ENCODE results near the gene IDUA. TPM values are rescaled to one million over a fixed set of nuclear protein-coding genes. Genes with fewer than 3 reads are reported as not detected.

The IDUA gene
- total RNA-seq, 4 donors from 2014 or later, result 6.7 to 25.8 (median 13.3) TPM

DNA sequence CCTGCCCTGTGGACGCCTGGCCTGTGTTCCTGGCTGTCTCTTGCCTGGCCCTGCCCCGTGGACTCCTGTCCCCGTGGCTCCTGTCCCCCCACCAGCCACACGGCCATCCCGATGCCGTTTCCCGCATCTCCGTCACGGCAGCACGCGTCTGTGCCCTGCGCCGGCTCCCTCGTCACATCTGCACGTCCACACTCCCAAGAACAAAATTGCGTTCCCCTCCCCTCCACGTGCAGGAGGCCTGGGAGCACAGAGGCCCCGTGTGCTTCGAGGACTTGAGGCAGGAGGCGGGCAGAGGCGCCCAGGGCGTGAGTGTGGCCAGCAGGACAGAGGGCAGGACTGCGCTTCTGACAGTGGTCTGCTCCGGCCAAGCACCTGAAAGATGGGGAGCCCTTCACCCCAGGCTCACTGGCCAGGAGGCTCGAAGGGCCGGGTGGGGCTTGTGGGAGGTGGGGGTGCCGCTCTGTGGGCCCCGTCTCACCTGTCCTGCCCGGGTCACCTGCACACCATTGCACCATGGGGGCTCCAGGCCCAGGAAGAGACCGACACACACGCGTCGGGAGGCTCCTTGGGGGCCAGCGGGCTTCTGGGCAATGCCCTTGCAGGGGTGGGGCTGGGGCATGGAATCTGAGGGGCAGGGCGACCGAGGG is 41.9 kb downstream of the IDUA start:
- TF ChIP-seq, protein P1, sequence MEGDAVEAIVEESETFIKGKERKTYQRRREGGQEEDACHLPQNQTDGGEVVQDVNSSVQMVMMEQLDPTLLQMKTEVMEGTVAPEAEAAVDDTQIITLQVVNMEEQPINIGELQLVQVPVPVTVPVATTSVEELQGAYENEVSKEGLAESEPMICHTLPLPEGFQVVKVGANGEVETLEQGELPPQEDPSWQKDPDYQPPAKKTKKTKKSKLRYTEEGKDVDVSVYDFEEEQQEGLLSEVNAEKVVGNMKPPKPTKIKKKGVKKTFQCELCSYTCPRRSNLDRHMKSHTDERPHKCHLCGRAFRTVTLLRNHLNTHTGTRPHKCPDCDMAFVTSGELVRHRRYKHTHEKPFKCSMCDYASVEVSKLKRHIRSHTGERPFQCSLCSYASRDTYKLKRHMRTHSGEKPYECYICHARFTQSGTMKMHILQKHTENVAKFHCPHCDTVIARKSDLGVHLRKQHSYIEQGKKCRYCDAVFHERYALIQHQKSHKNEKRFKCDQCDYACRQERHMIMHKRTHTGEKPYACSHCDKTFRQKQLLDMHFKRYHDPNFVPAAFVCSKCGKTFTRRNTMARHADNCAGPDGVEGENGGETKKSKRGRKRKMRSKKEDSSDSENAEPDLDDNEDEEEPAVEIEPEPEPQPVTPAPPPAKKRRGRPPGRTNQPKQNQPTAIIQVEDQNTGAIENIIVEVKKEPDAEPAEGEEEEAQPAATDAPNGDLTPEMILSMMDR (IDR thresholded peaks at IDR 0.05; ENCODE audit: low read depth), result no peak

DNA sequence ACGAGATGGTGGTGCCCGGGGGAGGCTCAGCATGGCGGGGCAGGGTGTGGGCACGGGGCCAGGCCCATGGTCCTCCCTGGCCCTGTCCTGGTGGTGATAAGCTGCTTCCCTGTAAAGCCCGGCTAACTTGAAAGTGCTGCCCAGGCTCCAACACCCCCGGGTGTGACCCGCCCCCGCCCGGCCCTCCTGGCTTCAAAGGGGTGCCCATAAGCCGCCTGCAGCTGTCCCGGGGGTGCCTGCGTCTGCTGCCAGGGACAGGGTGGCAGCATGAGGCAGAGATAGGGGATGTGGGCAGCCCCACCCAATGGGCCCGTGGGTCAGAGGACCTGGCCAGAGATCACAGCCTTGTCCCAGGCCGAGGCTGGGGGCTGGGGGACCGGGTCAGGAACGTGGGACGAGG is 42.7 kb downstream of the IDUA start:
- TF ChIP-seq, protein P1 (IDR thresholded peaks at IDR 0.05; ENCODE audit: low read depth), result no peak

DNA sequence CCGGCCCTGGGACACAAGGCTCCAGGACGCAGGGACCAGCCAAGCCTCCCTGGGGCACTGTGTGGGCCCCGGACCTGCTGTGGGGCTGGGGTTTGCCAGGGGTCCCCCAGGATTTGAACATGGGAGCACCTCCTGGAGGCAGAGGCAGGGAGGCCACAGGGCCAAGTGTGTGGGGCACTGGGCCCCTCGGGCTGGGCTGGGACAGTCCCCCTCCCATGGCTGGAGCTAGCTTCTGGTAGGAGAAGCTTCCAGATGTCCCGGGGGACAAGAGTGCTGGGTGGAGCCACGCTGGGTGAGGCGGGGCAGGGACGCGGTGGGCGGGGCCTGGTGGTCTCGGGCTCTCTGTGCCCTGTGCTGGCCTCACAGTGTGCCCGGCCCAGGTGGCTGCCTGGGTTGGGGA is 43.2 kb downstream of the IDUA start:
- TF ChIP-seq, protein P1 (IDR thresholded peaks at IDR 0.05; ENCODE audit: low read depth), result no peak

DNA sequence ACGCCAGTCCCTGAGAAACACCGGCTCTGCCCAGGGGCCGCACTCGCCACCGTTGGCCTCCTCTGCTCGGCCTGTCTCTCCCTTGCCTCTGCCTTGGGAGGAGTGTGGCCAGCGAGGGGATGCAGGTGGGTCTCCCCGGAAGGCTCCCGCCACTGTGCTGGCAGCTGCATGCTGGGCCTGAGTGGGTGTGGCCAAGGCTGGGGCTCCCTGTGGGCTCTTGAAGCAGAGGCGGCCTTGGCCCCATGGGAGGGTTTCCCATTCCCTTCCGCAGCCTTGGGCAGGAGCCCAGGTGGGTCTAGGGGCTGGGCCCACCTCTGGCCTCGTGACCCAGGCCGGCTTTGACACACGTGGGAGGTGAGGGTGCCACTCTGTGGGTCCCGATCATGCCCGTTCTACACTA is 43.7 kb downstream of the IDUA start:
- TF ChIP-seq, protein P1 (IDR thresholded peaks at IDR 0.05; ENCODE audit: low read depth), result no peak

DNA sequence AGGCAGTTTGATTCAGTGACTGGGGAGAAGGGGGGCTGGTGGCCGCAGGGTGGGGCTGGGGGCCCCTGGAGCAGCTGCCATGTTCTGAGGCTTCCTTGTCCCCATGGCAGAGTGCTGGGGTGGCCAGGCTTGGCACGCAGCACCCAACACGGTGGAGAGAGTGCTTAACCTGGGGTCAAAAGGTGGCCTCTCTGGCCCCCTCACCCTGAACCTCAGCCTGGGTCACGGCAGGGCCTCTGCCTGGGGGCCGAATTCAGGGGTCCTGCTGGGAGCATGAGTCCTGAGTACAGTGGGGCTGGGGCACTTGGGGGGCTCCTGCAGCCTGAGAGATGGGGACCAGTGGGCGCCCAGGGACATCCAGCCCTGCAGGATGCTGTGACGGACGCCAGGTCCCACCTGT is 44.5 kb downstream of the IDUA start:
- TF ChIP-seq, protein P1 (IDR thresholded peaks at IDR 0.05; ENCODE audit: low read depth), result no peak

DNA sequence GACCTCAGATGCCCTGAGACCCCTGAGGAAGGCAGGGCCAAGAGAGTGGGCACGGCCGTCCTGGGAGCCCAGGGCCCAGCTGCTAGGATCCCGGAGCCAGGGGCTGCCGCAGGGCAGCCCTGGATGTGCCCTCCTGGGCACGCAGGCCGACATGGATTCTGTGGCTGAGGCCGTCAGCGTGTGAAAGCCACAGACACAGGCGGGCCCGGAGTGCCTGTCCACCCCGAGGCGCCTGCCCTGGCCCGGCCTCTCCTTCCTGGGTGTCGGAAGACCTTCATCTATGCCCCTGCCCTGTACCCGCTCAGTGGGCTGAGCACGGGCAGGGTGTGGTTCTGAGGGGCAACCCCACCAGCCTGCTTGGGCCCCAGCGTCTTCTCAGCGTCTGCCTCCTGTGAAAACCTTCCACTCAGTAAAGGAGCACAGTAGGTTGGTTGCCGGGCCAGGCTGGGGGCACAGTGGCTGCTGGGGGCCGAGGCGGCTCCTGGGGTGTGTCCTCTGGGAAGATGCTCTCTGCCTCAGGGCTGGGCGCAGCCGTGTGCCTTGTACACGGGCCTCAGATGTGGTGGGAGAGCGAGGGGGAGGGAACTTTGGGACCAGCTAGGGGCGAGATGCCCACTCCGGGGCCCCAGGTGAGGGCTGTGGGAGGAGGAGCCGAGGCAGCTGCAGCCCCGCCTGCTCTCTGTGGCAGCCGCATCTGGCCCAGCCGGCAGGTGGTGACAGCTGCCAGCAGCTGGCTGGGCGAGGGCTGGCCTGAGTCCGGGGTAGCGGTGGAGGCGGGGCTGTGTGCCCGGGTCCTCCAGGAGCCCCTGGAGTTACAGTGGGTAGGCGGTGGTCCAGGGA is 45.3 kb downstream of the IDUA start:
- TF ChIP-seq, protein P1 (IDR thresholded peaks at IDR 0.05; ENCODE audit: low read depth), result no peak

DNA sequence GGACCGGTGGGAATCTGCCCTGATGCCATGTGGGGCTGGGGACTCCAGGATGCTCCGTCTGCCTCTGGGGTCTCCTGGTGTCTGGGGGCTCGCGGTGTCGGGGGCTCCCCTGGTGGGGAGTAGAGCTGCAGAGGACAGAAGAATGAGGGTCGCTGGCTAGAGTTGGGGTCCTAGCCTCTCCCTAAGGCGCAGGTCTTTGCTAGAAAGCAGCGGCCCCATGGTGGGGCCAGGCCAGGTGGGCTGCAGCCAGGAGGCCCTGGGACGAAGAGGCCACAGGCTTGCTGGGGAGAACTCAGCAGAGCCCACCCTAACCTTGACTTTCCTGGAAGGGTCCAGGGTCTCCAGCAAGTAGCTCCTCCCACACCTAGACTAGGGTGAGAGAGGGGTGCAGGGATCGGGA is 46.0 kb downstream of the IDUA start:
- TF ChIP-seq, protein P1 (IDR thresholded peaks at IDR 0.05; ENCODE audit: low read depth), result no peak

All from subcutaneous adipose tissue (tissue), 4 donors.